GM23338 (cell line): ENCODE measurements around the gene GADD45A. TPM values are rescaled to one million over a fixed set of nuclear protein-coding genes. Genes with fewer than 3 reads are reported as not detected.

ENCODE experiments used
- ATAC-seq: fragments of 200-7000 bp; cut with Tn5 transposase; 3 replicates; pipeline ENCODE4 v1.9.1; 2020
- DNase-seq: peaks from one replicate; pipeline ENCODE4 v3.0.0-alpha.2; 2015; ENCODE audit warnings: low spot score
- H2AFZ ChIP-seq: fragments of 200-600 bp; sonication (generic); 2 replicates; pipeline ENCODE4 v1.8.0; 2016; ENCODE audit warnings: antibody characterized with exemption, mild to moderate bottlenecking, moderate library complexity
- H3F3A ChIP-seq: fragments of 200-600 bp; sonication (generic); replicated peaks from 2 replicates; pipeline ENCODE4 v1.8.0; 2017; ENCODE audit warnings: antibody characterized with exemption, mixed run types, low read depth
- H3K27ac ChIP-seq: fragments of 200-600 bp; sonication (generic); 2 replicates; pipeline ENCODE4 v1.6.1; 2016; ENCODE audit warnings: low read depth
- H3K27me3 ChIP-seq: fragments of 200-600 bp; sonication (generic); 2 replicates; pipeline ENCODE4 v1.8.0; 2016; ENCODE audit warnings: mild to moderate bottlenecking, mixed run types, moderate library complexity; ENCODE audit not compliant: insufficient read depth
- H3K36me3 ChIP-seq: fragments of 200-600 bp; sonication (generic); 2 replicates; pipeline ENCODE4 v1.8.0; 2016; ENCODE audit warnings: mild to moderate bottlenecking; ENCODE audit not compliant: insufficient read depth
- H3K4me1 ChIP-seq: fragments of 200-600 bp; sonication (generic); 2 replicates; pipeline ENCODE4 v1.8.0; 2016; ENCODE audit warnings: mild to moderate bottlenecking, moderate library complexity; ENCODE audit not compliant: insufficient read depth
- H3K4me2 ChIP-seq: fragments of 200-600 bp; sonication (generic); 2 replicates; pipeline ENCODE4 v1.7.1; 2017; ENCODE audit warnings: mixed run types
- H3K4me3 ChIP-seq: fragments of 200-600 bp; sonication (generic); 2 replicates; pipeline ENCODE4 v1.6.1; 2016; ENCODE audit warnings: mixed run types
- H3K79me2 ChIP-seq: fragments of 200-600 bp; sonication (generic); replicated peaks from 2 replicates; pipeline ENCODE4 v1.8.0; 2017; ENCODE audit warnings: mild to moderate bottlenecking; ENCODE audit not compliant: insufficient read depth
- H3K9me2 ChIP-seq: fragments of 200-600 bp; sonication (generic); 2 replicates; pipeline ENCODE4 v1.8.0; 2017; ENCODE audit not compliant: insufficient read depth
- H4K20me1 ChIP-seq: fragments of 200-600 bp; sonication (generic); replicated peaks from 2 replicates; pipeline ENCODE4 v1.8.0; 2017; ENCODE audit warnings: mild to moderate bottlenecking; ENCODE audit not compliant: insufficient read depth
- H3K27ac Mint-ChIP-seq: 2 replicates; pipeline ENCODE4 v1.8.0; 2020; ENCODE audit warnings: inconsistent platforms, mild to moderate bottlenecking, moderate library complexity, mixed read lengths
- H3K27me3 Mint-ChIP-seq: 3 replicates; pipeline ENCODE4 v1.8.0; 2022; ENCODE audit warnings: low read depth, mild to moderate bottlenecking, moderate library complexity, mixed read lengths, inconsistent platforms; ENCODE audit not compliant: insufficient read depth, poor library complexity
- H3K36me3 Mint-ChIP-seq: 3 replicates; pipeline ENCODE4 v1.8.0; 2021; ENCODE audit warnings: low read depth, mild to moderate bottlenecking, inconsistent platforms, moderate library complexity, mixed read lengths
- H3K4me1 Mint-ChIP-seq: 3 replicates; pipeline ENCODE4 v1.8.0; 2020; ENCODE audit warnings: mild to moderate bottlenecking, inconsistent platforms, mixed read lengths
- H3K4me3 Mint-ChIP-seq: 3 replicates; pipeline ENCODE4 v1.8.0; 2021; ENCODE audit warnings: moderate library complexity, mild to moderate bottlenecking, inconsistent platforms, mixed read lengths
- H3K9me3 Mint-ChIP-seq: 3 replicates; pipeline ENCODE4 v1.8.0; 2020; ENCODE audit warnings: moderate library complexity, mild to moderate bottlenecking, inconsistent platforms, mixed read lengths
- CREB1 ChIP-seq: fragments of 250-450 bp; sonication (Bioruptor Pico); IDR thresholded peaks from 2 replicates; pipeline ENCODE4 v1.5.0; 2020; ENCODE audit warnings: low read depth, mild to moderate bottlenecking, moderate library complexity
- EZH2 ChIP-seq: fragments of 200-600 bp; sonication (generic); IDR thresholded peaks from one replicate; pipeline ENCODE4 v1.8.0; 2017; ENCODE audit warnings: antibody characterized with exemption, mild to moderate bottlenecking, low read depth; ENCODE audit not compliant: unreplicated experiment
- JUNB ChIP-seq: IDR thresholded peaks from one replicate; pipeline ENCODE4 v1.6.1; 2016; ENCODE audit warnings: antibody characterized with exemption; ENCODE audit not compliant: unreplicated experiment
- POLR2AphosphoS5 ChIP-seq: IDR thresholded peaks from 2 replicates; pipeline ENCODE4 v1.6.1; 2016; ENCODE audit warnings: antibody characterized with exemption, low read depth
- ZNF114 ChIP-seq: fragments of 250-450 bp; sonication (Bioruptor Pico); IDR thresholded peaks from 2 replicates; pipeline ENCODE4 v1.5.0; 2020; ENCODE audit warnings: mild to moderate bottlenecking, moderate library complexity
- ZNF331 ChIP-seq: fragments of 250-450 bp; sonication (Bioruptor Pico); IDR thresholded peaks from 2 replicates; pipeline ENCODE4 v1.5.0; 2020; ENCODE audit warnings: low read depth, mild to moderate bottlenecking, moderate library complexity
- polyA plus RNA-seq: library from polyadenylated mRNA; unstranded; fragments of >200 nt; fragmentation: Nextera tagmentation; extraction: Ambion mirVana; gene quantifications from 2 replicates; pipeline ENCODE4 v1.2.1, GENCODE V29; 2016
- total RNA-seq: library from RNA; depleted of rRNA; stranded (reverse); fragments of >200 nt; shearing (Covaris generic); gene quantifications from 2 replicates; pipeline ENCODE4 v1.2.3, GENCODE V29; 2014
- TF ChIP-seq, protein P1 (sequence below): fragments of 250-450 bp; sonication (Bioruptor Pico); IDR thresholded peaks from 2 replicates; pipeline ENCODE4 v1.5.0; 2020; ENCODE audit warnings: mild to moderate bottlenecking, moderate library complexity
- TF ChIP-seq, protein P2 (sequence below): IDR thresholded peaks from 2 replicates; pipeline ENCODE4 v1.6.1; 2016; ENCODE audit warnings: antibody characterized with exemption

The GADD45A gene
- total and polyA plus RNA-seq, 2 experiments from 2014 or later, result 25.9 to 39.5 TPM

- H3K4me1 ChIP-seq, result peaks cover 7% of the 10 kb centered on the region
- Mint-ChIP-seq H3K36me3 (peaks cover 25% of the 10 kb centered on the region), H3K4me1 (peaks cover 16% of the 10 kb centered on the region; the same call in 2 of the 3 replicates), H3K27ac (no peak overlapping the region), H3K4me3 (no peak overlapping the region), H3K9me3 (no peaks in the 10 kb centered on the region), H3K27me3 (peaks cover 1% of the 10 kb centered on the region)
- H3K27ac ChIP-seq, result no peak overlapping the region
- peaks cover 4% of the 10 kb centered on the region; the same call in 1 of the 2 replicates for H4K20me1 ChIP-seq
- 0 out of 2 replicates have a peak, but pooled peaks cover 3% of the 10 kb centered on the region for H3F3A ChIP-seq
- peaks cover 7% of the 10 kb centered on the region for H3K36me3 ChIP-seq
- no peaks in the 10 kb centered on the region for H3K9me2 ChIP-seq
- ATAC-seq (no peak), DNase-seq (no peak)
- H3K4me3 ChIP-seq, result no peak overlapping the region
- H3K27me3 ChIP-seq, result no peaks in the 10 kb centered on the region
- H3K79me2 ChIP-seq, result peaks cover 15% of the 10 kb centered on the region
- no peak for TF ChIP-seq ZNF114 (CRISPR knock-in tag)
- TF ChIP-seq, protein P1, sequence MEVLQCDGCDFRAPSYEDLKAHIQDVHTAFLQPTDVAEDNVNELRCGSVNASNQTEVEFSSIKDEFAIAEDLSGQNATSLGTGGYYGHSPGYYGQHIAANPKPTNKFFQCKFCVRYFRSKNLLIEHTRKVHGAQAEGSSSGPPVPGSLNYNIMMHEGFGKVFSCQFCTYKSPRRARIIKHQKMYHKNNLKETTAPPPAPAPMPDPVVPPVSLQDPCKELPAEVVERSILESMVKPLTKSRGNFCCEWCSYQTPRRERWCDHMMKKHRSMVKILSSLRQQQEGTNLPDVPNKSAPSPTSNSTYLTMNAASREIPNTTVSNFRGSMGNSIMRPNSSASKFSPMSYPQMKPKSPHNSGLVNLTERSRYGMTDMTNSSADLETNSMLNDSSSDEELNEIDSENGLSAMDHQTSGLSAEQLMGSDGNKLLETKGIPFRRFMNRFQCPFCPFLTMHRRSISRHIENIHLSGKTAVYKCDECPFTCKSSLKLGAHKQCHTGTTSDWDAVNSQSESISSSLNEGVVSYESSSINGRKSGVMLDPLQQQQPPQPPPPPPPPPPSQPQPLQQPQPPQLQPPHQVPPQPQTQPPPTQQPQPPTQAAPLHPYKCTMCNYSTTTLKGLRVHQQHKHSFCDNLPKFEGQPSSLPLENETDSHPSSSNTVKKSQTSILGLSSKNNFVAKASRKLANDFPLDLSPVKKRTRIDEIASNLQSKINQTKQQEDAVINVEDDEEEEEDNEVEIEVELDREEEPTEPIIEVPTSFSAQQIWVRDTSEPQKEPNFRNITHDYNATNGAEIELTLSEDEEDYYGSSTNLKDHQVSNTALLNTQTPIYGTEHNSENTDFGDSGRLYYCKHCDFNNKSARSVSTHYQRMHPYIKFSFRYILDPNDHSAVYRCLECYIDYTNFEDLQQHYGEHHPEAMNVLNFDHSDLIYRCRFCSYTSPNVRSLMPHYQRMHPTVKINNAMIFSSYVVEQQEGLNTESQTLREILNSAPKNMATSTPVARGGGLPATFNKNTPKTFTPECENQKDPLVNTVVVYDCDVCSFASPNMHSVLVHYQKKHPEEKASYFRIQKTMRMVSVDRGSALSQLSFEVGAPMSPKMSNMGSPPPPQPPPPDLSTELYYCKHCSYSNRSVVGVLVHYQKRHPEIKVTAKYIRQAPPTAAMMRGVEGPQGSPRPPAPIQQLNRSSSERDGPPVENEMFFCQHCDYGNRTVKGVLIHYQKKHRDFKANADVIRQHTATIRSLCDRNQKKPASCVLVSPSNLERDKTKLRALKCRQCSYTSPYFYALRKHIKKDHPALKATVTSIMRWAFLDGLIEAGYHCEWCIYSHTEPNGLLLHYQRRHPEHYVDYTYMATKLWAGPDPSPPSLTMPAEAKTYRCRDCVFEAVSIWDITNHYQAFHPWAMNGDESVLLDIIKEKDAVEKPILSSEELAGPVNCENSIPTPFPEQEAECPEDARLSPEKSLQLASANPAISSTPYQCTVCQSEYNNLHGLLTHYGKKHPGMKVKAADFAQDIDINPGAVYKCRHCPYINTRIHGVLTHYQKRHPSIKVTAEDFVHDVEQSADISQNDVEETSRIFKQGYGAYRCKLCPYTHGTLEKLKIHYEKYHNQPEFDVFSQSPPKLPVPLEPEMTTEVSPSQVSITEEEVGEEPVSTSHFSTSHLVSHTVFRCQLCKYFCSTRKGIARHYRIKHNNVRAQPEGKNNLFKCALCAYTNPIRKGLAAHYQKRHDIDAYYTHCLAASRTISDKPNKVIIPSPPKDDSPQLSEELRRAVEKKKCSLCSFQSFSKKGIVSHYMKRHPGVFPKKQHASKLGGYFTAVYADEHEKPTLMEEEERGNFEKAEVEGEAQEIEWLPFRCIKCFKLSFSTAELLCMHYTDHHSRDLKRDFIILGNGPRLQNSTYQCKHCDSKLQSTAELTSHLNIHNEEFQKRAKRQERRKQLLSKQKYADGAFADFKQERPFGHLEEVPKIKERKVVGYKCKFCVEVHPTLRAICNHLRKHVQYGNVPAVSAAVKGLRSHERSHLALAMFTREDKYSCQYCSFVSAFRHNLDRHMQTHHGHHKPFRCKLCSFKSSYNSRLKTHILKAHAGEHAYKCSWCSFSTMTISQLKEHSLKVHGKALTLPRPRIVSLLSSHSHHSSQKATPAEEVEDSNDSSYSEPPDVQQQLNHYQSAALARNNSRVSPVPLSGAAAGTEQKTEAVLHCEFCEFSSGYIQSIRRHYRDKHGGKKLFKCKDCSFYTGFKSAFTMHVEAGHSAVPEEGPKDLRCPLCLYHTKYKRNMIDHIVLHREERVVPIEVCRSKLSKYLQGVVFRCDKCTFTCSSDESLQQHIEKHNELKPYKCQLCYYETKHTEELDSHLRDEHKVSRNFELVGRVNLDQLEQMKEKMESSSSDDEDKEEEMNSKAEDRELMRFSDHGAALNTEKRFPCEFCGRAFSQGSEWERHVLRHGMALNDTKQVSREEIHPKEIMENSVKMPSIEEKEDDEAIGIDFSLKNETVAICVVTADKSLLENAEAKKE, result no peak
- H3K4me2 ChIP-seq, result no peak overlapping the region
- H2AFZ ChIP-seq, result no peak overlapping the region
Observed at GRCh38 chr1:67690018-67690363, 5.0 kb downstream of the GADD45A start.

- no peak overlapping the region for H3K4me2 ChIP-seq
- ATAC-seq (no peak), DNase-seq (no peak)
- Mint-ChIP-seq H3K27me3 (no peaks in the 10 kb centered on the region), H3K27ac (no peak overlapping the region), H3K36me3 (peaks cover 25% of the 10 kb centered on the region), H3K4me1 (peaks cover 16% of the 10 kb centered on the region; the same call in 2 of the 3 replicates), H3K4me3 (no peak overlapping the region), H3K9me3 (no peaks in the 10 kb centered on the region)
- no peak overlapping the region for H3K4me3 ChIP-seq
- TF ChIP-seq ZNF331 (CRISPR knock-in tag) (no peak), CREB1 (CRISPR knock-in tag) (no peak), POLR2AphosphoS5 (no peak), JUNB (no peak), EZH2 (no peak)
- TF ChIP-seq, protein P2, sequence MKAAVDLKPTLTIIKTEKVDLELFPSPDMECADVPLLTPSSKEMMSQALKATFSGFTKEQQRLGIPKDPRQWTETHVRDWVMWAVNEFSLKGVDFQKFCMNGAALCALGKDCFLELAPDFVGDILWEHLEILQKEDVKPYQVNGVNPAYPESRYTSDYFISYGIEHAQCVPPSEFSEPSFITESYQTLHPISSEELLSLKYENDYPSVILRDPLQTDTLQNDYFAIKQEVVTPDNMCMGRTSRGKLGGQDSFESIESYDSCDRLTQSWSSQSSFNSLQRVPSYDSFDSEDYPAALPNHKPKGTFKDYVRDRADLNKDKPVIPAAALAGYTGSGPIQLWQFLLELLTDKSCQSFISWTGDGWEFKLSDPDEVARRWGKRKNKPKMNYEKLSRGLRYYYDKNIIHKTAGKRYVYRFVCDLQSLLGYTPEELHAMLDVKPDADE, result no peak
- peaks cover 7% of the 10 kb centered on the region for H3K36me3 ChIP-seq
- H3K79me2 ChIP-seq, result peaks cover 15% of the 10 kb centered on the region
- H3F3A ChIP-seq, result 0 out of 2 replicates have a peak, but pooled peaks cover 2% of the 10 kb centered on the region
- H3K9me2 ChIP-seq, result no peaks in the 10 kb centered on the region
- H3K27me3 ChIP-seq, result no peaks in the 10 kb centered on the region
- peaks cover 4% of the 10 kb centered on the region; the same call in 1 of the 2 replicates for H4K20me1 ChIP-seq
- H2AFZ ChIP-seq, result no peak overlapping the region
- H3K4me1 ChIP-seq, result peaks cover 7% of the 10 kb centered on the region
- H3K27ac ChIP-seq, result no peak overlapping the region
Observed at GRCh38 chr1:67690411-67690810, 5.4 kb downstream of the GADD45A start.
